Lung (tissue), 16 donors: ENCODE data around the gene ACTRT1. TPM values are rescaled to one million over a fixed set of nuclear protein-coding genes. Genes with fewer than 3 reads are reported as not detected.

ENCODE experiments used
- ATAC-seq: fragments of 200-7000 bp; cut with Tn5 transposase; one replicate; pipeline ENCODE4 v1.9.1; 2020; ENCODE audit warnings: moderate number of reproducible peaks; ENCODE audit not compliant: insufficient read depth, low FRiP score
- DNase-seq, 3 donors: peaks; one replicate each; pipeline ENCODE4 v3.0.0-alpha.2; 2013 to 2017
- H3K27ac ChIP-seq, 2 donors: one replicate each; pipeline ENCODE4 v1.5.1; 2013; ENCODE audit warnings: mild to moderate bottlenecking in 2 of 2, moderate library complexity in 2 of 2, control low read depth in 1 of 2, inconsistent platforms in 1 of 2, low read depth in 1 of 2, low read length in 1 of 2
- H3K27me3 ChIP-seq, 3 donors: one replicate each; pipeline ENCODE4 v1.5.1; 2013; ENCODE audit warnings: low read length in 2 of 3; ENCODE audit not compliant: control insufficient read depth in 3 of 3, insufficient read depth in 3 of 3
- H3K36me3 ChIP-seq, 4 donors: one replicate each; pipeline ENCODE4 v1.5.1; 2013; ENCODE audit warnings: low read length in 4 of 4, mild to moderate bottlenecking in 1 of 4, moderate library complexity in 1 of 4; ENCODE audit not compliant: control insufficient read depth in 4 of 4, insufficient read depth in 4 of 4
- H3K4me1 ChIP-seq, 5 donors: one replicate each; pipeline ENCODE4 v1.5.1; 2013; ENCODE audit warnings: low read length in 5 of 5, mild to moderate bottlenecking in 2 of 5, moderate library complexity in 1 of 5; ENCODE audit not compliant: control insufficient read depth in 5 of 5, insufficient read depth in 5 of 5
- H3K4me3 ChIP-seq: one replicate; pipeline ENCODE4 v1.5.1; 2013; ENCODE audit warnings: mild to moderate bottlenecking, control low read depth, moderate library complexity
- H3K9ac ChIP-seq, 2 donors: one replicate each; pipeline ENCODE4 v1.5.1; 2013; ENCODE audit warnings: low read length in 2 of 2, control low read depth in 1 of 2; ENCODE audit not compliant: insufficient read depth in 1 of 2
- H3K9me3 ChIP-seq, 4 donors: one replicate each; pipeline ENCODE4 v1.5.1; 2013; ENCODE audit warnings: low read length in 3 of 4, mild to moderate bottlenecking in 1 of 4, moderate library complexity in 1 of 4; ENCODE audit not compliant: control insufficient read depth in 4 of 4, insufficient read depth in 3 of 4
- WGBS, 2 donors: extraction: QIAGEN DNeasy Blood & Tissue Kit; methylation state at CpG; one replicate each; pipeline ENCODE4 v1.1.7; 2013; 5-methylcytosine and 5-hydroxymethylcytosine counted together
- long read RNA-seq, 5 donors: transcript quantifications; one replicate each; lab custom pipeline, GENCODE V29; 2026
- polyA plus RNA-seq, 2 donors: library from polyadenylated mRNA; stranded (reverse); fragments of 200-250 nt; gene quantifications; one replicate each; pipeline ENCODE4 v1.2.1, GENCODE V29; 2013
- total RNA-seq, 2 donors: library from RNA; depleted of rRNA in 1 of 2; stranded (reverse); fragments of >200 nt in 1 of 2; gene quantifications; one replicate each; pipeline ENCODE4 v1.2.1, GENCODE V29; 2014 to 2021
- TF ChIP-seq, protein P1 (sequence below): IDR thresholded peaks from 2 replicates; pipeline ENCODE4 v1.5.1; 2012; ENCODE audit warnings: mild to moderate bottlenecking; ENCODE audit errors: control extremely low read depth, extremely low read depth
- donor health status: control.
- donor health status: control.
- donor health status: Bipolar disorder and iron deficiency.
- donor health status: healthy.
- donor health status: DM: yes; HTN: yes; CAD: no.

The ACTRT1 gene
- total RNA-seq (not detected), polyA plus RNA-seq (not detected)
- long read RNA-seq, donor 1: 0 reads
- long read RNA-seq, donor 2: 0 reads
- long read RNA-seq, donor 3: 0 reads
- long read RNA-seq, donor 4: 0 reads
- long read RNA-seq, donor 5: 0 reads

DNA sequence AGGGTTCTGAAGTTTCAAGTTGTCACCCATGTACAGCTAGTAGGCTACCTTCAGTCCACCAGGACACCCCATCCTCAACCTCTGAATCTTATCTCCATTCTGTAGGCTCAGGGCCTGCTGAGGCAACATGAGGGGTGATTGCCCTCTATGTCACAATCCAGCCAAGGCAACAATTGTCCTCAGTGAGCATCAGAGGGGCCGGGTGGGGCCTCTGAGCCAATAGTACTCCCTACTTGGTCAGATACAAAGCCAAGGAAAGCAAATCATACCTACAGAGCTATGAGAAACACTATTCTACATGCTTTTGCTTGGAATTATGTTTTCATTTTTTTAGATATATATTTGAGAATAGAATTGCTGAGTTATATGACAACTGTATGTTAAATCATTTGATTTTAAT, at the start of gene ACTRT1:
ACTRT1 (minus strand) TSS at position 101 of the 400 bp plus-strand sequence. CDS start 197 bp downstream, outside the sequence.
- no peak for DNase-seq
- Histone ChIP-seq H3K9me3 (peaks cover 0 to 10% (median 0%) of the 10 kb centered on the region in 4 donors), H3K9ac (no peak within 1 kb of the TSS), H3K27me3 (no peaks in the 10 kb centered on the region), H3K4me1 (no peaks in the 10 kb centered on the region), H3K27ac (no peak within 1 kb of the TSS), H3K36me3 (no peaks in the 10 kb centered on the region), H3K4me3 (no peak within 1 kb of the TSS)
- 38 to 69% methylated on average over 1 of the region's 1 CpG for WGBS, 2 donors
- TF ChIP-seq, protein P1, sequence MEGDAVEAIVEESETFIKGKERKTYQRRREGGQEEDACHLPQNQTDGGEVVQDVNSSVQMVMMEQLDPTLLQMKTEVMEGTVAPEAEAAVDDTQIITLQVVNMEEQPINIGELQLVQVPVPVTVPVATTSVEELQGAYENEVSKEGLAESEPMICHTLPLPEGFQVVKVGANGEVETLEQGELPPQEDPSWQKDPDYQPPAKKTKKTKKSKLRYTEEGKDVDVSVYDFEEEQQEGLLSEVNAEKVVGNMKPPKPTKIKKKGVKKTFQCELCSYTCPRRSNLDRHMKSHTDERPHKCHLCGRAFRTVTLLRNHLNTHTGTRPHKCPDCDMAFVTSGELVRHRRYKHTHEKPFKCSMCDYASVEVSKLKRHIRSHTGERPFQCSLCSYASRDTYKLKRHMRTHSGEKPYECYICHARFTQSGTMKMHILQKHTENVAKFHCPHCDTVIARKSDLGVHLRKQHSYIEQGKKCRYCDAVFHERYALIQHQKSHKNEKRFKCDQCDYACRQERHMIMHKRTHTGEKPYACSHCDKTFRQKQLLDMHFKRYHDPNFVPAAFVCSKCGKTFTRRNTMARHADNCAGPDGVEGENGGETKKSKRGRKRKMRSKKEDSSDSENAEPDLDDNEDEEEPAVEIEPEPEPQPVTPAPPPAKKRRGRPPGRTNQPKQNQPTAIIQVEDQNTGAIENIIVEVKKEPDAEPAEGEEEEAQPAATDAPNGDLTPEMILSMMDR: no peak
- no peak for ATAC-seq

DNA sequence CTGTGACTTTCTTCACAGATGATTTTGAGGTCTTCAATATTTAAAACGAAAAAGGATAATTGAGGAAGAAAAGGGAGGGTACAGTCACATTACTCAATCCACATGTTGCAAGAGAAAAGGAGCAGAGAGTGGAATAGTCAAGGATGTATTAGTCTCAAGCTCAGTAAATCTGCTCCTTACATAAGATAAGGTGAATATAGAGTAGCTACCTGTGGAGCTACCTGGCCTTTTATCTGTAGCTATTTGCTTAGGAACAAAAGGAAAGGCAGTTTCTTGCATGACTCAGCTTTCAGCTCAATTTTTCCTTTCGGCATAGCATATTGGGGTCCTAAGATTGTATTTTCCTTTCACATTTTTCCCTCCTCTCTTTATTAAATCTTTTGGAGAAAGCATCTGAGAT, 26.3 kb upstream of the ACTRT1 start:
- Histone ChIP-seq H3K9me3 (no peaks in the 10 kb centered on the region), H3K4me3 (no peak overlapping the region), H3K9ac (no peak overlapping the region), H3K36me3 (no peaks in the 10 kb centered on the region), H3K27ac (no peak overlapping the region), H3K27me3 (no peaks in the 10 kb centered on the region), H3K4me1 (no peaks in the 10 kb centered on the region)
- ATAC-seq (no peak), DNase-seq (no peak)
- 53 to 55% methylated on average over 2 of the region's 2 CpGs for WGBS, 2 donors
- TF ChIP-seq, protein P1: no peak

DNA sequence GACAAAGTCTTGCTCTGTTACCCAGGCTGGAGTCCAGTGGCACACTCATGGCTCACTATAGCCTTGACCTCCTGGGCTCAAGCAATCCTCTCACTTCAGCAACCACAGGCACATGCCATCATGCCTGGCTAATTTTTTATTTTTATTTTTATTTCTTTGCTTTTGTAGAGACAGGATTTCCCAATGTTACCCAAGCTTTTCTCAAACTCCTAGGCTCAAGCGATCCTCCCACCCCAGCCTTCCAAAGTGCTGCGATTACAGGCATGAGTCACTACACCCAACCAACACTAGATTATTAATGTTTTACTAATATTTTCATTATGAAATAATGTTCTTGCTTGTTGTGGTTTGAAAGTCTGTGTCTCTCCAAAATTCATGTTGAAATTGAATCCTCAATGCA, 5.2 kb upstream of the ACTRT1 start:
- TF ChIP-seq, protein P1: no peak

DNA sequence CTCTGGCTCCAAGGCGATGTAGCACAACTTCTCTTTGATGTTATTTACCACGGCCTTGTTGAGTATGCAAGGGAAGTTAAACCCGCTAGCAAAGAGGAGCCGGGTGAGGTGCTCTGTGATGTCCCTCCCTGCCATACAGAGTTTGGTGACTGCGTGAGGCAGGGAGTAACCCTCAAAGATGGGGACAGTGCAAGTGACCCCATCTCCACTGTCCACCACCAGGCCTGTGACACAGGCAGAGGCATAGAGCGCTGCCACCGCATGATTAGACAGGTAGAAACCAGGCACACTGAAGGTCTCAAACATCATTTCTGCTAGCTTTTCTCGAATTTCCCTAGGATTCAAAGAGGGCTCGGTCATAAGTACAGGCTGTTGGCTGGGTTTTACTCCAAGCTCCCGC, 677 bp downstream of the ACTRT1 start:
- no peaks in the 10 kb centered on the region for H3K27me3 ChIP-seq
- H3K4me3 ChIP-seq: no peak overlapping the region
- ATAC-seq (no peak), DNase-seq (no peak)
- no peak overlapping the region for H3K9ac ChIP-seq
- H3K9me3 ChIP-seq: peaks cover 0 to 14% (median 0%) of the 10 kb centered on the region in 4 donors
- H3K4me1 ChIP-seq: no peaks in the 10 kb centered on the region
- TF ChIP-seq, protein P1: no peak
- H3K27ac ChIP-seq: no peak overlapping the region
- 73 to 91% methylated on average over 10 of the region's 10 CpGs for WGBS, 2 donors
- no peaks in the 10 kb centered on the region for H3K36me3 ChIP-seq

More for the DNA sequence above, 5.2 kb upstream of the ACTRT1 start:
- Histone ChIP-seq H3K27me3 (no peaks in the 10 kb centered on the region), H3K36me3 (no peaks in the 10 kb centered on the region), H3K4me1 (no peaks in the 10 kb centered on the region), H3K9ac (no peak overlapping the region), H3K27ac (no peak overlapping the region), H3K9me3 (peaks cover 0 to 7% (median 0%) of the 10 kb centered on the region in 4 donors), H3K4me3 (no peak overlapping the region)
- DNase-seq: no peak
- ATAC-seq: no peak
- 92 to 97% methylated on average over 2 of the region's 2 CpGs for WGBS, 2 donors
